PC-3 (cell line): Measurements from ENCODE around the gene ADIPOR1.

Source experiments
- CTCF ChIP-seq: fragments of 300-600 bp; sonication (generic); conservative IDR thresholded peaks from 2 replicates; pipeline ENCODE4 v1.5.1; 2017; ENCODE audit warnings: antibody characterized with exemption, low read depth, mild to moderate bottlenecking, low read length
- EZH2 ChIP-seq: fragments of 300-600 bp; sonication (generic); IDR thresholded peaks from one replicate; pipeline ENCODE4 v1.6.1; 2017; ENCODE audit warnings: antibody characterized with exemption, mild to moderate bottlenecking, low read length; ENCODE audit not compliant: unreplicated experiment
- EZH2phosphoT487 ChIP-seq: fragments of 300-600 bp; sonication (generic); IDR thresholded peaks from 2 replicates; pipeline ENCODE4 v1.6.1; 2018; ENCODE audit warnings: mild to moderate bottlenecking, antibody characterized with exemption, low read length, borderline replicate concordance

DNA sequence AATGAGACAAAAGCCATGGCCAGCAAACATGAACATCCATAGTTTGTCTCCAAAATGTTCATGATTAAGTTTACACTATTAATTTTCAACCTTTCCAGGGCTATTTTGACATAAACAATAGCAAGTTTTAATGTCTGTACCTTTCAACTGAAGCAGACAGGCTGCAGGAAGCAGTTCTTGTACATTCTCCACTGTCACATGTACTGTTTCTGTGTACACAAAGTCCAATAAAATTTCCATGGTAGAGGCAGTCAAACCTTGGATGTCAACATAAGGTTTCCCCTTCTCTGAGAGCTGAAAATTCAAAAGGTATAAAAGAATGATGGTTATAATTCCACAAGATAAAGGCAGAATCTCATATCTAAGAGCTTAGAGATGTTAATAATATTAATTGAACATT is 38.5 kb downstream of the ADIPOR1 start:
- TF ChIP-seq EZH2phosphoT487 = no peak
- TF ChIP-seq CTCF = no peak
- TF ChIP-seq EZH2 = no peak
